ENCODE data around the gene GNB2.
"Not testable (repeated sequence)": the region's sequence is repeated elsewhere in the genome, so short reads cannot be mapped to it uniquely, and the experiment has no call there.

Gene GNB2

GRCh38 chr7:100720279-100720670 lies 46.7 kb downstream of the GNB2 start, which contains the start of gene EPO:
EPO (plus strand) TSS chr7:100720468; CDS start chr7:100720981, 513 bp downstream.
- Histone ChIP-seq H3K4me3 (ENCODE audit: low read length) (no peak within 1 kb of the TSS), H3K36me3 (ENCODE audit: control insufficient read depth, insufficient read depth, low read length) (no peaks in the 10 kb centered on the region), H3K27me3 (ENCODE audit: control insufficient read depth, insufficient read depth, low read length) (peaks cover 45% of the 10 kb centered on the region), H3K9ac (ENCODE audit: low read length) (no peak within 1 kb of the TSS), H3K4me1 (ENCODE audit: control insufficient read depth, insufficient read depth, low read length) (peaks cover 4% of the 10 kb centered on the region), H3K9me3 (ENCODE audit: control insufficient read depth, low read length) (no peaks in the 10 kb centered on the region)

- H3K27me3 ChIP-seq (ENCODE audit: control insufficient read depth, insufficient read depth, low read length), result peaks cover 45% of the 10 kb centered on the region
- no peak overlapping the region for H3K9ac ChIP-seq (ENCODE audit: low read length)
- H3K36me3 ChIP-seq (ENCODE audit: control insufficient read depth, insufficient read depth, low read length), result no peaks in the 10 kb centered on the region
- no peaks in the 10 kb centered on the region for H3K9me3 ChIP-seq (ENCODE audit: control insufficient read depth, low read length)
- no peak overlapping the region for H3K4me3 ChIP-seq (ENCODE audit: low read length)
- peaks cover 7% of the 10 kb centered on the region for H3K4me1 ChIP-seq (ENCODE audit: control insufficient read depth, insufficient read depth, low read length)
These were observed 47.3 kb downstream of the GNB2 start for GRCh38 chr7:100720671-100721504.

- Histone ChIP-seq H3K4me1 (ENCODE audit: control insufficient read depth, insufficient read depth, low read length) (peaks cover 7% of the 10 kb centered on the region), H3K36me3 (ENCODE audit: control insufficient read depth, insufficient read depth, low read length) (no peaks in the 10 kb centered on the region), H3K27me3 (ENCODE audit: control insufficient read depth, insufficient read depth, low read length) (peaks cover 45% of the 10 kb centered on the region), H3K4me3 (ENCODE audit: low read length) (no peak overlapping the region), H3K9me3 (ENCODE audit: control insufficient read depth, low read length) (no peaks in the 10 kb centered on the region), H3K9ac (ENCODE audit: low read length) (no peak overlapping the region)
These were observed 47.9 kb downstream of the GNB2 start for GRCh38 chr7:100721505-100721812.

- Histone ChIP-seq H3K27me3 (ENCODE audit: control insufficient read depth, insufficient read depth, low read length) (peaks cover 45% of the 10 kb centered on the region), H3K4me3 (ENCODE audit: low read length) (no peak overlapping the region), H3K9ac (ENCODE audit: low read length) (no peak overlapping the region), H3K9me3 (ENCODE audit: control insufficient read depth, low read length) (no peaks in the 10 kb centered on the region), H3K4me1 (ENCODE audit: control insufficient read depth, insufficient read depth, low read length) (peaks cover 7% of the 10 kb centered on the region), H3K36me3 (ENCODE audit: control insufficient read depth, insufficient read depth, low read length) (no peaks in the 10 kb centered on the region)
These were observed 49.1 kb downstream of the GNB2 start for GRCh38 chr7:100722480-100723212.

GRCh38 chr7:100723732-100724275 lies 50.3 kb downstream of the GNB2 start:
- H3K36me3 ChIP-seq (ENCODE audit: control insufficient read depth, insufficient read depth, low read length), result no peaks in the 10 kb centered on the region
- peaks cover 7% of the 10 kb centered on the region for H3K4me1 ChIP-seq (ENCODE audit: control insufficient read depth, insufficient read depth, low read length)
- no peak overlapping the region for H3K9ac ChIP-seq (ENCODE audit: low read length)
- H3K27me3 ChIP-seq (ENCODE audit: control insufficient read depth, insufficient read depth, low read length), result peaks cover 45% of the 10 kb centered on the region
- no peak overlapping the region for H3K4me3 ChIP-seq (ENCODE audit: low read length)
- H3K9me3 ChIP-seq (ENCODE audit: control insufficient read depth, low read length), result no peaks in the 10 kb centered on the region

GRCh38 chr7:100724364-100724763 lies 50.8 kb downstream of the GNB2 start:
- not testable (repeated sequence) for H3K4me1 ChIP-seq (ENCODE audit: control insufficient read depth, insufficient read depth, low read length); H3K4me3 ChIP-seq (ENCODE audit: low read length); H3K9me3 ChIP-seq (ENCODE audit: control insufficient read depth, low read length); H3K9ac ChIP-seq (ENCODE audit: low read length); H3K36me3 ChIP-seq (ENCODE audit: control insufficient read depth, insufficient read depth, low read length)
- H3K27me3 ChIP-seq (ENCODE audit: control insufficient read depth, insufficient read depth, low read length), result peaks cover 45% of the 10 kb centered on the region

GRCh38 chr7:100726996-100727761 lies 53.6 kb downstream of the GNB2 start:
- Histone ChIP-seq H3K27me3 (ENCODE audit: control insufficient read depth, insufficient read depth, low read length) (peaks cover 20% of the 10 kb centered on the region), H3K9ac (ENCODE audit: low read length) (no peak overlapping the region)

GRCh38 chr7:100728196-100728595 lies 54.7 kb downstream of the GNB2 start:
- peaks cover 7% of the 10 kb centered on the region for H3K4me1 ChIP-seq (ENCODE audit: control insufficient read depth, insufficient read depth, low read length)
- H3K4me3 ChIP-seq (ENCODE audit: low read length), result no peak overlapping the region
- H3K36me3 ChIP-seq (ENCODE audit: control insufficient read depth, insufficient read depth, low read length), result no peaks in the 10 kb centered on the region
- no peak overlapping the region for H3K9ac ChIP-seq (ENCODE audit: low read length)
- peaks cover 12% of the 10 kb centered on the region for H3K27me3 ChIP-seq (ENCODE audit: control insufficient read depth, insufficient read depth, low read length)
- H3K9me3 ChIP-seq (ENCODE audit: control insufficient read depth, low read length), result no peaks in the 10 kb centered on the region

More at GRCh38 chr7:100726996-100727761, 53.6 kb downstream of the GNB2 start:
- no peaks in the 10 kb centered on the region for H3K9me3 ChIP-seq (ENCODE audit: control insufficient read depth, low read length)
- H3K4me3 ChIP-seq (ENCODE audit: low read length), result no peak overlapping the region
- no peaks in the 10 kb centered on the region for H3K36me3 ChIP-seq (ENCODE audit: control insufficient read depth, insufficient read depth, low read length)
- H3K4me1 ChIP-seq (ENCODE audit: control insufficient read depth, insufficient read depth, low read length), result peaks cover 7% of the 10 kb centered on the region

All from mucosa of stomach (tissue), 1 donor.